DMS79 (cell line): ENCODE measurements around the gene SGMS1.
"Not testable (repeated sequence)": the region's sequence is repeated elsewhere in the genome, so short reads cannot be mapped to it uniquely, and the experiment has no call there.

Experiments used
- DNase-seq: peaks from one replicate; lab custom pipeline; 2025; lab: John Stamatoyannopoulos, UW

SGMS1 gene

DNA sequence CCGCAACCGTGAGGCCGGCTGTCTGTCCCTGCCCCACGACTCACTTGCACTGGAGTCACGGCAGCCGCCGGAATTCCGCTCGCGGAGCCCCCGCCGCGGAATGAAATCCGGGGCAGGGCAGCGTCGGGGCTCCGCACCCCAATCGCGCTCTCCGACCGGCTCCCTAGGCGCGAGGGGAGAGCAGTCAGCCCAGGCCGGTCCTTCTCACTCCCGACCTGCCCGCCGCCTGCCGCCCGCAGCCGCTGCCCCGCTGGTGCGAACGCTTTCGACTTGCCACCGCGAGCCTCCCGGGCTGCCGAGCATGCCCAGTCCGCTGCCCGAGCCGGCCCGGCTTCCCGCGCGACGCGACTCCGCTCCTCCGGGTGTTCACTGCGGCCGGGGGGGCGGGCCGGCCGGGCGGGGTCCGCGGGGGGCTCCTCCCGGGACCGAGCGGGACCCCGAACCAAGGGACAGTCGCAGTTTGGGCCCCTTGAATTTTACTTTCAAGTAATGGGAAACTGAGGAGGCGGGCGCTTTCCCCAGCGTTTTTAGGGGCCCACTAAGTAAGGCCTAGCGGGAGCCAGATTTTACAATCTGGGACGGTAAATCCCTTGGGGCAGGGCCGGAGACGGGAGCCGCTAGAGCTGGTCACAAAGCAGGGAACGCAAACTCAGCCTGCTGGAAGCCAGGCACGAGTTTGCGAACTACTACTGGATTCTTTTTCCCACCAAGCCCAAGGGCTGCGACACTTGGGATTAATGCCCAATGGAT is at the start of gene SGMS1:
SGMS1 (minus strand) TSS at position 294 of the 750 bp plus-strand sequence. CDS start 279,842 bp downstream, outside the sequence.
- peak; percentile 36 for DNase-seq

DNA sequence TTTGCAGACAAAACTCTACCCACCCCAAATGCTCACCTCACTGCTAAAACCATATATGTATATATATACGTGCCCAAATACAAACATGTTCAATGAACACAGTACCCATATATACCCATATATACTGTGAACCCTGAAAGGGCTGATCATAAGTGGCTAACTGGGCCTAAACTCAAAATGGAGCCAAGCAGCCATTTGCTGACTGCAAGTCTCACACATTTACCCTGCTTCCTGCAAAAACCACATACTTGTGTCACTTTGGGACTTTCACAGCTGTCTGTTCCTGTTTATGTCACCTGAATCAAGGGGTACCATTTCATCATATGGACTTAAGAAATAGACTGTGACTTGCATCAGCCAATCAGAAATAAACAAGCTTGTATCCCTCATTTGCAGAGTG is 48.4 kb upstream of the SGMS1 start:
- not testable (repeated sequence) for DNase-seq

DNA sequence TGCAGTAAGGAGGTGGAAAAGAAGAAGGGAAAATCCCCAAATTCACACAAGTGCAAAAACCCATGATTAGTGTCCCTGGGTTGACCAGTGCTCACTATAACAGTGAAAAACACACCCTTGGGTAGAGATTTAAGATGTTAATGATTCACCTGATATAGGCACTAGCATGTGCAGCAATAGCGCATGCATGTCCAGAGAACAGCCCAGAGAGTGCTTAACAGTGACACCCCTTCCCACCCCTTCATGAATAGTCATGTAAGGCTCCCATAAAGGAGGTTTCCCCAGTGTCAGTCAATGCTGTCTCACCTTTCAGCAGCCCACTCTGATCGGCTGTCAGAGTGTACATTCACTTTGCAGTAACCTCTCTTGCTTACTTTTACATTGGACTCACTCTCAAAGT is 47.9 kb upstream of the SGMS1 start:
- DNase-seq, result not testable (repeated sequence)

DNA sequence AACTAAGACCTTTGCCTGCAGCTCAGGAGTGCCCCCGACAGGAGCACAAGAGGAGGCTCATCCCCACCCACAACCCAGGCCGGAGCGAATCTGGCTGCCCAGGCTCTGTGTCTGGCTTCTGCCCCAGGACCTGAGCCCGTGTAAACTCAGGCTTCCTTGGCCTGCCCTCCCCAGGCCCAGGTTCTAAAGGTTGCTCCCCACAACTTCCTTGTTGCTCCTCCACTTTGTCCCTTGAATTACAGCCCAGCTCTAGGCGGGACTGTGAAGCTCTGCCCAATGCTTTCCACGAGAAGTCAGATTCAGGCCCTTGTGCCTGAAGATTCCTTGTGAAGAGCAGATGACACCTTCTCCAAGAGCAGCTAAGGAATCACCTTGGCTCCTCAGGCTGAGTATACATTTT is 46.2 kb upstream of the SGMS1 start:
- not testable (repeated sequence) for DNase-seq

DNA sequence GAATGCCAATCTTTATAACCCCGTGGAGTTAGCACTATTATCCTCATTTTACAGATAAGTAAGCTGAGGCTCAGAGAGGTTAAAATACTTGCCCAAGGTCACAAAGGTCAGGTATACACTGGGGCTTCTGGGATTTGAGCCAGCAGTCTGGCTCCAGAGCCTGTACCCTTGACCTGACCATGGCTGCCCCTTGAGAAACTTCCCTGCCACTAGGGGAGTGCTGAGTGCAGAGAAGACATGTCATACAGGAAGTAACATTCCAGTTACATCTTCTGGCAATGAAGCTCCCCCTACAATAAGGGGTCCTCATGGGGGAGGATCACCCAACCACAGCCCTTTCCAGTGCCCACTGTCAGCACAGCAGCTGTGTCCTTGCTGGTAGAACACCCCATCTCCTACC is 43.6 kb upstream of the SGMS1 start:
- not testable (repeated sequence) for DNase-seq

DNA sequence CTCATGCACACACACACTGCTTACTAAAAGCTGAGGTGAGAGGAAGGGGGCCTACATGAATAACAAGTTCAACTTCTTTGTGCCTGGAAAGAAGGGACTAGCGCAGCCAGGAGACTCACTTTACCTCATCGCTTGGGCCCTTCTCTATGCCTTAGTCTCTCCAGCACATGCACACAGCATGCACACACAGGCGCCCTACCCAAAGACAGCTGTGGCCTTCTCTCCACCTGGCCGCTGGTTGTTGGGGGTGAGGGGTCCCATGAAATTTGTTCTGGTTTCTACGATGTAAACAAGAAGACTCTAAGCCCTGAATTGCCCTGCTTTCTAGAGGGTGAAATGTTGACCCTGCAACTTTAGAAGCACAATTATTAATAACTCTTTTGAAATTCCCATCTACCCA is 38.7 kb upstream of the SGMS1 start:
- DNase-seq, result not testable (repeated sequence)

DNA sequence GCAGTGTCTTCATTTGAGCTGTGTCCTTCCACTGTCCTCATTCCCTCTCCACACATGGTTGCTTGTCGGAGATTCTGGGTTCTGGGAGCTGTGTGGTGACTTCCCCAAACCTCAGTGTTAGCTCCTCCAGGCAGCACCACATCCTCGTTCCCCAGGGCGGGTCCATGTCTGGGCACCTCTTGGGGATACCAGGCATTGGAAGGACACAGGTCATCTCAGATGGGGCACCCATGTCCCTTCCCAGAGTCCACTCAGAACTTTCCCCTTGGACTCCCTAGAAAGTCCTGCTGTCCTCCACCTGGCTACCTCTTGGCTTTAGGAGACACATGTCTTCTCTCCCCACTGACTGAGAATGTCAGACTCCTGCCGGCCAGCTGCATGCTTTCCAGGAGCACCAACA is 37.8 kb upstream of the SGMS1 start:
- not testable (repeated sequence) for DNase-seq

DNA sequence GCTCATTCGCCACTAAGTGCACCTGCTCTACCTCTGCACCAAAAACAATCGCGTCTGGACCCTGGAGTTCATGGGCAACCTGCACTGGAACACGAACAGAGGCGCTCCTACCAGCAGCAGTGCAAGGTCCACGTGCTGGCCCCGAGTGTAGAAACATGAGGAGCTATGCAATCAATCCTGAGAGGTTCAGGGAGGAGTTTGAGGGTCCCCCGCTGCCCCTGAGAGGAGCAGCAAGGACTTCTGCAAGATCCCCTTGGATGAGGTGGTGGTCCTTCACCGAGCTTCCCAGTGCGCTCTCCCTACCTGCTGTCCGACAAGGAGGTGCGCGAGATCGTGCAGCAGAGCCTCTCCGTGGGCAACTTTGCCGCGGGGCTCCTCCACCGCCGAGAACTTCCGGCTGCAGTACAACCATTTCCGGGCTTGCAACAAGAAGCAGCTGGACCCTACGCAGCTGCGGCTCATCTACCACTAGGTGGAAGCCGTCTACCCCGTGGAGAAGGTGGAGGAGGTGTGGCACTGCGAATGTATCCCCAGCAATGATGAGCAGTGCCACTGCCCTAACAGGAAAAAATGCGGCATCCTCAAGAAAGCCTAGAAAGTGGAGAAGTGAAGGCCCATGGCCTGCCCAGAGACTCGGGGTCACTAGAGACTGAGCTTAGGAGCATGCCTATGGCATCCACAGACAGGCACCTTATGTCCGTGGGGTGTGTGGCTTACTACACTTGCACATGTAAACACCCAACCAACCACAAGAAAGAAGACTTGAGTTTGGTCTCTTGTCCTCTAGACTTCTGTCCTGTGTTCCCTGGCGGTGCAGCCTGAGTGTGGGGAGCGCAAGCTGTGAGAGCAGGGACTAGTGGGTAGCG is 36.3 kb upstream of the SGMS1 start:
- DNase-seq, result not testable (repeated sequence)

DNA sequence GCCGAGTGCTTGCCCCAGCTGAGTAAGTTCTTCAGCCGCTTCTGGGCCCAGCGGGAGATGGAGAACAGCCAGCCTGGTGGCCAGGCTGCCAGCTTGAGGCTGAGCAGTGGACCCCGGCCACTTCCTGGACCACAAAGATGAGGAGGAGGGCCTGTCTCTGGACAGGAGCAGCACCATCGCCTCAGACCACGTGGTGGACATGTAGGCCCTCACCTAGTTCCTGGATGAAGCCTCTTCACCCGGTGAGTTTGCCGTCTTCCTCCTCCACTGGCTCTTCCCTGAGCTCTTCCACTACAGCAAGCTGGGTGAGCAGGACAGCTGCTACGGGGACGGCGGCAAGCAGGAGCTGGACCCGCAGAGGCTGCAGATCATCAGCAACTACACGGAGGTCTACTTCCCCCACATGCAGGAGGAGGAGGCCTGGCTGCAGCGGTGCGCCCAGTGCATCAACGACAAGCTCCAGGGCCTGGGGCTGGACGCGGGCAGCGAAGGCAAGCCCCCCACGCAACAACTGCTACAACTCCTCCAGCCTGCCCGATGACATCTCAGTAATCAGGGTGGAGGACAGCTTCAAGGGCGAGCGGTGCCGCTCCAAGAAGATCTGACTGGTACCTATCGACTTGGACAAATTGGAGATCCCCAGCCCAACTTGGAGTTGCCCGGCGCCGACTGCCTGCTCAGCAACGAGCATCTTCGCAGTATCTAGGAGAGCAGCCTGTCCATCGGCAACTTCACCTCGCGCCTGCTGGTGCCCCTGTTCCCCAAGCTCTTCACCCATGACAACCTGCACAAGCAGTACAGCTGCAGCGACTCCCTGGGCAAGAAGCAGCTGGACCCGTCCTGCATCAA is 35.5 kb upstream of the SGMS1 start:
- not testable (repeated sequence) for DNase-seq

DNA sequence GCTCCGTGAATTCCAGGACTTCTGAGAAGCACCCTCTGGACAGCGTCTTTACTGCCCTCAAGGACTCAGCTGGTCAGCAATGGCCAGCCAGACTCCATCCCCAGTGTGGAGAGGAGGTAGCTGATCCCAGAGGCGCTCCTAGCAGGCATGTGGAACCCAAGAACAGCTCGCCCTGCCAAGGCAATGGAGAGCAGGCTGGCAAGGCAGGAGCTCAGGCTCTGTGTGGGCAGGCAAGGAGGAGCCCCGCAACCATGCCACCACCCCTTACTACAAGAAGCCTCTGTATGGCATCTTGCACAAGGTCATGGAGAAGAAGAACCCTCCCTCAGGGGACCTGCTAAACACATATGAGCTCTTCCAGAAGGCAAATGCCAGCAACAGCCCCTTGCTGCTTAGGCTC is 34.4 kb upstream of the SGMS1 start:
- DNase-seq, result no peak

DNA sequence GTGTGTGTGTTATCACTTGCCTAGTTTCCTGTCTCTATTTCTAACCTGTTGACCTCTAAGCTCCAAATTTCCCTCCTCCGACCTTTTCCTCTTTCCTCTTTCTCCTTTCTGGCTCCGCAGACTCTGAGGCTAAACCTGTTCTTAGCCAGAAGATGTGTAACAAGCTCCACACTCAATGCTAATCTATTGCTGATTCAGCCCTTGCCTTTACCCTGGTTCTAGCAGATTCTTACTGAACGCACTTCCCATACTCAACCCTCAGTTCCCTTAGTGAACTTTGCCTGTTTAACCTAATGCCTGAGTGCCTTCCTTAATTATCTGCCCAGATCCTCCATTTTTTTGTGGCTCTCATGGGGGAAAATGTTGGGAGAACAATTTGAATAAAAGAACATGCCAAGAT is 30.0 kb upstream of the SGMS1 start:
- DNase-seq, result no peak

DNA sequence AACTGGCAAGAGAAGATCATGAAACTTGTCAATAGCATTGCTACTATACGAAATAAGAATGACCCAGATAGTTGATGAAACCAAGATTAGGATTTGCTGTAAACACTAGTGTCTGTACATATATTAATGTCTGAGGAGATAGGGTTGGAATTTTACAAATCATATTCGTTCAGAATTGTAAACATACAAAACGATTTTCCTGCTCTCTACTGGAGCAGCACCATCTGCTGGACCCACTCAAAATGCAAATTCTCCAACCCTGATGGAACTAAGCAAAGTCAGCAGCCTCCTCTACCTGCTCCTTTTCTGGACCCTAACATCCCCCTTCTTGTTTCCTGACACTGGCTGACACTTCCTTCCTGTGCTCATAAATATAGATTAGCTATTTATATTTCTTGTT is 29.4 kb upstream of the SGMS1 start:
- no peak for DNase-seq

DNA sequence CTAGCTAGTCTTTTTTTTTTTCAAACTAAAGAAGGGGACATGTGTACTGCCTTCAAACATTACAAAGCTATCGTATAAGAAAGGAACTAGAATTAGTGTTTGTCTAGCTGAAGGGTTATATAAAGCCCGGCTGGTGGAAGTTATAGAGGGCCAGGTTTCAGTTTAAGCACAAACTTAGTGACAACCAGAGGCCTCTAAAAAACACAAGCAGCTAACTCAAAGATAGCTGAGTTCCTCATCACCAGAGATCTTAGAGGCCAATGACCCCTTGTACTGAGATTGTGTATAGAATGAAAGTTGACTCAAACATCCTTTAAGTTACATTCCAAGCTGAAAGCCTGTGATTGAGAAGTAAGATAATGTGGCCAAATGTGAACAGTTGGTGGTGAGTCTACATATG is 28.1 kb upstream of the SGMS1 start:
- no peak for DNase-seq

DNA sequence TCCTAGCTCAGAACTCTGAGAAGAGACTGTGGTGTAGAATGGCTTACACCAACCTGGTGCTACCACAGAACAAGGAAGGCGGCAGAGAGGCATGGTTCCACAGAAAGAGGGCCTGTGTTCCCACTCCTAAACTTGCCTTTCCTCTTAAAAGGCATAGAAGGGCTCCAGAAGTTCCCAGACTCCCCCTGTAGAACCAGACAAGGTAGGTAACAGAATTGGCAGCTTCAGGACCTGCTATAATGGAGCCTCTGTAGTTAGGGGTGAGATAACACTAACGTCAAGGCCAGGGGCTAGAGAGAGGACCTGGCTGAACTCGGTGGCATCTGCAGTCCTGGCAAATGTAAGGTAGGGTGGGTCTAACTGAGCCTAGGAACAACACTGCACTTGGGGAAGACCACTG is 26.7 kb upstream of the SGMS1 start:
- no peak for DNase-seq

DNA sequence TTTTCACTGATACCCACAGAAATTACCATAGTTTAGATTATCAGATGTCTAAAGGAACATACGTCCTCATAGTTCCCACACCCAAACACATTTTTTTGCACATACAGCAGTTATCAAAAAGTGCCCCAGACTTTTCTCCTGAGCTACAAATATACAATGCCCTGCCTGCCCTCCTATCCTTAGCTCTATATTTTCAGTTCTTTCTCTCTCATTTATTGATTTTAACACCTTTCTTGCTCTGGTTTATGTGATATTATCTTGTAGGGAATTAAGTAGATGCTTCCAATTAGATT is 25.1 kb upstream of the SGMS1 start:
- no peak for DNase-seq

DNA sequence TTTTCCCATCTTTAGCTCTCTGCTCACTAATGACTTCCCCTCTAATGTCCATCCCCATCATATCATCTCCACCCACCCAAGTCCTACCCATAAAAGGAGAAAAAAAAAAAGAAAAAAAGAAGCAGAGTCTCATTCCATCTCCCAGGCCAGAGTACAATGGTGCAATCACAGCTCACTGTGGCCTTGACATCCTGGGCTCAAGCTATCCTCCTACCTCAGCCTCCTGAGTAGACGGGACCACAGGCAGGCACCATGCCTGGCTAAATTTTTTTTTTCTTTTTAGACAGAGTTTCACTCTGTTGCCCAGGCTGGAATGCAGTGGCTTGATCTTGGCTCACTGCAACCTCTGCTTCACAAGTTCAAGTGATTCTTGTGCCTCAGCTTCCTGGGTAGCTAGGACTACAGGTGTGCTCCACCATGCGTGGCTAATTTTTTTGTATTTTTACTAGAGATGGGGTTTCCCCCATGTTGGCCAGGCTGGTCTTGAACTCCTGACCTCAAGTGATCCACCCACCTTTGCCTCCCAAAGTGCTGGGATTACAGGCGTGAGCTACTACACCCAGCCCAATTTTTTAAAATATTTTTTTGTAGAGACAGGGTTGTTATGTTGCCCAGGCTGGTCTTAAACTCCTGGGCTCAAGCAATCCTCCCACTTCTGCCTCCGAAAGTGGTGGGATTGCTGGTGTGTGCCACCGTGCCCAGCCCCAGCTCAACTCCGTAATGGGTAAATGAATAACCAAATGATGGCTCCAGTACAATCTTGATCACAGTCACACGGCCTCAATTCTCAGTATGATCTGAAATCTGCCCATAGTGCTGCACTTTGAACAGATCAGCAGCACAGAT is 24.6 kb upstream of the SGMS1 start:
- no peak for DNase-seq

DNA sequence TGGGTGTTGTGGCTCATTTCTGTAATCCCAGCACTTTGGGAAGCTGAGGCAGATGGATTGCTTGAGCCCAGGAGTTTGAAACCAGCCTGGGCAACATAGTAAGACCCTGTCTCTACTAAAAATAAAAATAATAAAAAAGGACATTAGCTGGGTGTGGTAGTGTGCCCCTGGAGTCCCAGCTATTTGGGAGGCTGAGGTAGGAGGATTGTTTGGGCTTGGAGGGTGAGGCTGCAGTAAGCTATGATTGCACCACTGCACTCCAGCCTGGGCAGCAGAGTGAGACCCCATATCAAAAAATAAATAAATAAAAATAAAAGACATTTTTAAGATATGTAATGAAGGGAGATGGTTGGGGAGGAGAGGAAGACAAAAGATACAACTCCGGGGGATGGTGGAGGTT is 23.6 kb upstream of the SGMS1 start:
- DNase-seq, result not testable (repeated sequence)

DNA sequence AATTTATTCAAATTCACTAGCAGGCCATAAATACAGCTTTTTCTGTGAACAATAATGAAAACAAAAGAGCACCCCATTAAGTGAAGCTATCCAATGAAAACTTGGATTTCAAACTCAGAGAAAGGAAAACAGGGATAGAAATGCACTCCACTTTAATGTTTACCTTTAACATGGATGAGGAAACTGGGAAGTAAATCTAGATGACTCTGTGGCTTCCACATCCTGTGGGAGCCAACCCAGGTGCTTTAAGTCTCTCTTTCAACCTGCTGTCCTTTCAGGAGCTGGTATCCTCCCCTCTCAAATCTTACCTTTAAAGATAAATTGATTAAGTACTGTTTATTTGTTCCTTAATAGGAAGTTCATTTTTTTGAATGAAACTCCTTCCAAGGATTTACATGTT is 21.5 kb upstream of the SGMS1 start:
- DNase-seq, result no peak

DNA sequence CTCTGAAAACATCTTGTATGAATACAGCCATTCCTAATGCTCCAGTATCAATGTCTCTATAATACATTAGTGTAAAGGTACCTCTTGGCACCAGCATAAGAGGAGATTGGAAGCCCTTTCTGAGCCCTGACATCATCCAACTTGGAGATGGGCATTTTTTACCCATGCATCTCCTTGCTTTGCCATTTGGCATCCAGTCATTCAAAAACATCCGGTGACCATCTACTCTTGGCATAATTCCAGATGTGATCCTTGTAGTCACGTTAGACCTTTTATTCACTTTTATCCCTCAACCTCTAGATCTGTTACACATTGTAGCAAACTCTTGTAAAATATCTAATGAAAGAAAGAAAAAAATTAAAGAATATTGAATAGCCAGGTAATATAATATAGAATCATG is 17.9 kb upstream of the SGMS1 start:
- no peak for DNase-seq

DNA sequence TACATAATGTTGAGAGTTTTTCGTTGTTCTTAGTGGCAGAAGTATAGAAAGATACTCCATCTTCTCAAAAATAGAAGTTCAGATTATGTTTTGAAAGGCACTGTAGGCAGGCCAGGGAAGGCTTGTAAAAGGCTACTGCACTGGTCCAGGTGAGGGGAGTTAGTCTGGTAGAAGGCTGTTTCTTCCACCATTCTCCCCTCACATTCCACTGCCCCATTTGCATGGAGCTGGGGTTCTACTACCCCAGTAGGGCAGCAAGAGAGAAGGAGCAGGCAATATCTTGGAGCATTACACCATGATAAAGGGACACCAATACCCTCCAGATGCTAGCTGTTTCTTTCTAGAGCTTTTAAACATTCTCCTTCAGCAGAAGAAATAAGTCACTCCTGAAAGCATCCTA is 16.5 kb upstream of the SGMS1 start:
- DNase-seq, result no peak
